ENCODE measurements around the gene ZEB2. TPM values are rescaled to one million over a fixed set of nuclear protein-coding genes. Genes with fewer than 3 reads are reported as not detected.

ZEB2 gene
- total RNA-seq, 2 experiments from 2014 or later, result 4.0 to 16.9 TPM

DNA sequence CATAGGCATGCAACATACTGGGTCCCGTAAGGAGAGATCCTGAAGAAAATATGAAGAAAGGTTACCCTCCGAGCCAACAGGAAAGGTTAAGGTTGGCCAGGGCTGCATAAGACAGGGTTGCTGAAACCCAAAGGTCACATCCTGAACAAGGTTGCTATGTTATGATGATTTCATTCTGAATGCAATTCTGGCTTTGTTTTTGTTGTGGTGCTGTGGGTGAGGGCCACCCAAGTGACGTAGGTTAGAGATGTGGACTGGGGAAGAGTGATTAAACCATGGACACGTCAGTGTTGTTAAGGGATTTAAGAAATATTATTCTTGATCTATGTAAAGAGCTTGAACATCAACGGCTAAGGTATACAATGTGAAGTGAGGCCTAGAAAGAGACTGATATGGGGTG lies 60.0 kb downstream of the ZEB2 start:
- Histone ChIP-seq H2AFZ (ENCODE audit: low read length) (peak overlapping the region; percentile 55), H3K4me2 (ENCODE audit: low read length) (peak overlapping the region; percentile 29; the same call in 1 of the 2 replicates), H3K4me1 (ENCODE audit: insufficient read depth, low read length, poor library complexity, severe bottlenecking) (peaks cover 26% of the 10 kb centered on the region), H3K9me3 (ENCODE audit: low read length) (no peaks in the 10 kb centered on the region), H3K36me3 (ENCODE audit: insufficient read depth, low read length) (no peaks in the 10 kb centered on the region), H4K20me1 (ENCODE audit: insufficient read depth, low read length) (no peaks in the 10 kb centered on the region), H3K4me3 (ENCODE audit: low read depth, low read length, poor library complexity, severe bottlenecking) (no peak overlapping the region), H3K9me2 (ENCODE audit: insufficient read depth, low read length) (no peaks in the 10 kb centered on the region), H3K27ac (ENCODE audit: low read depth, low read length, poor library complexity, severe bottlenecking) (no peak overlapping the region), H3K79me2 (ENCODE audit: insufficient read depth, low read depth, low read length) (no peaks in the 10 kb centered on the region)
- TF ChIP-seq EZH2phosphoT487 (IDR thresholded peaks at IDR 0.05; ENCODE audit: borderline replicate concordance, low read depth, low read length) (no peak), CTCF (conservative IDR thresholded peaks at IDR 0.05; ENCODE audit: low read length) (no peak)
- no TSS peak for BruUV-seq (replicated peaks)
- intact Hi-C loops (cut with micrococcal nuclease; ENCODE audit: unreplicated experiment), result no loop called here
- DNase-seq (ENCODE audit: low spot score), result no peak
- POLR2A ChIA-PET, result interaction anchor here (0.6 to 2.1 kb wide), 5 partner anchors 10 to 502 kb away, joined by 3 to 12 read pairs (median 3); no protein-coding TSS in a partner anchor
- CTCF ChIA-PET (ENCODE audit: unreplicated experiment), result no interaction called here

DNA sequence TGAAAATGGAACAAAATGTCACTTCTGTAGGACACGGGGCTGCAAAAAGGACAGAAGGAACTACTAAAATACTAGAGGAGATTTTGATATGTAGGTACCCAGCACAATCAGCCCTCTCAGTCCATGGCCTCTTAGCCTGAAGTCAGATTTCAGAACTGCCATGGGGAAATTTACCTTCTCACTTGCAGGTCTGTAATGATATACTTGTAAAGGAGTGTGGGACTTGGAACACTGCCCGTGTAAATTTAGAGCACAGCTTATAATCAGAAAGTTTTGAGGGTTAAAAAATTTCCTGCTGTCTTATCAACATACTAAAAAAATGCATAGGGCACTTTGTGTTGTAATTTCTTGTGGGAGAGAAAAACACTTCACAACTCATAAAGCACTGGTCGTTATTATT lies 60.6 kb downstream of the ZEB2 start:
- Histone ChIP-seq H3K4me1 (ENCODE audit: insufficient read depth, low read length, poor library complexity, severe bottlenecking) (peaks cover 33% of the 10 kb centered on the region), H3K9me3 (ENCODE audit: low read length) (no peaks in the 10 kb centered on the region), H3K4me2 (ENCODE audit: low read length) (peak overlapping the region; percentile 29), H4K20me1 (ENCODE audit: insufficient read depth, low read length) (no peaks in the 10 kb centered on the region), H3K36me3 (ENCODE audit: insufficient read depth, low read length) (no peaks in the 10 kb centered on the region), H3K27ac (ENCODE audit: low read depth, low read length, poor library complexity, severe bottlenecking) (no peak overlapping the region), H3K4me3 (ENCODE audit: low read depth, low read length, poor library complexity, severe bottlenecking) (no peak overlapping the region), H3K9me2 (ENCODE audit: insufficient read depth, low read length) (no peaks in the 10 kb centered on the region), H3K79me2 (ENCODE audit: insufficient read depth, low read depth, low read length) (no peaks in the 10 kb centered on the region), H2AFZ (ENCODE audit: low read length) (peak overlapping the region; percentile 55)
- no peak for TF ChIP-seq EZH2phosphoT487 (IDR thresholded peaks at IDR 0.05; ENCODE audit: borderline replicate concordance, low read depth, low read length)
- no peak for TF ChIP-seq CTCF (conservative IDR thresholded peaks at IDR 0.05; ENCODE audit: low read length)
- no TSS peak for BruUV-seq (replicated peaks)
- ChIA-PET CTCF (ENCODE audit: unreplicated experiment) (no interaction called here), POLR2A (interaction anchor here (0.6 to 2.1 kb wide), 7 partner anchors 10 to 627 kb away, joined by 3 to 12 read pairs (median 3); no protein-coding TSS in a partner anchor)
- no peak for DNase-seq (ENCODE audit: low spot score)
- intact Hi-C loops (cut with micrococcal nuclease; ENCODE audit: unreplicated experiment), result no loop called here

- Histone ChIP-seq H3K79me2 (ENCODE audit: insufficient read depth, low read depth, low read length) (no peaks in the 10 kb centered on the region), H3K36me3 (ENCODE audit: insufficient read depth, low read length) (no peaks in the 10 kb centered on the region), H3K9me2 (ENCODE audit: insufficient read depth, low read length) (no peaks in the 10 kb centered on the region), H3K4me3 (ENCODE audit: low read depth, low read length, poor library complexity, severe bottlenecking) (no peak overlapping the region), H3K9me3 (ENCODE audit: low read length) (no peaks in the 10 kb centered on the region), H3K4me1 (ENCODE audit: insufficient read depth, low read length, poor library complexity, severe bottlenecking) (peaks cover 34% of the 10 kb centered on the region), H3K4me2 (ENCODE audit: low read length) (peak overlapping the region; percentile 29), H3K27ac (ENCODE audit: low read depth, low read length, poor library complexity, severe bottlenecking) (no peak overlapping the region), H4K20me1 (ENCODE audit: insufficient read depth, low read length) (no peaks in the 10 kb centered on the region), H2AFZ (ENCODE audit: low read length) (peak overlapping the region; percentile 55; the same call in 1 of the 2 replicates)
- BruUV-seq (replicated peaks), result no TSS peak
- POLR2A ChIA-PET, result interaction anchor here (1.0 to 2.1 kb wide), 5 partner anchors 9 to 62 kb away, joined by 3 to 12 read pairs (median 4); no protein-coding TSS in a partner anchor
- DNase-seq (ENCODE audit: low spot score), result no peak
- intact Hi-C loops (cut with micrococcal nuclease; ENCODE audit: unreplicated experiment), result no loop called here
- TF ChIP-seq CTCF (conservative IDR thresholded peaks at IDR 0.05; ENCODE audit: low read length) (no peak), EZH2phosphoT487 (IDR thresholded peaks at IDR 0.05; ENCODE audit: borderline replicate concordance, low read depth, low read length) (no peak)
- CTCF ChIA-PET (ENCODE audit: unreplicated experiment), result no interaction called here
These were observed 61.4 kb downstream of the ZEB2 start for GRCh38 chr2:144458541-144458940.

All from OCI-LY7 (cell line).